IPS DF 4.7 (cell line): ENCODE measurements around the gene CLASP1.
"Not testable (repeated sequence)": the region's sequence is repeated elsewhere in the genome, so short reads cannot be mapped to it uniquely, and the experiment has no call there.

Source experiments
- DNase-seq: peaks from one replicate; pipeline ENCODE4 v3.0.0-alpha.2; 2013; ENCODE audit warnings: low spot score; ENCODE audit errors: extremely low read depth

The CLASP1 gene

GRCh38 chr2:121375621-121376159, 273.6 kb downstream of the CLASP1 start:
- no peak for DNase-seq

GRCh38 chr2:121374412-121375075, 274.7 kb downstream of the CLASP1 start:
- not testable (repeated sequence) for DNase-seq

GRCh38 chr2:121372721-121373353, 276.4 kb downstream of the CLASP1 start:
- DNase-seq = no peak

DNA sequence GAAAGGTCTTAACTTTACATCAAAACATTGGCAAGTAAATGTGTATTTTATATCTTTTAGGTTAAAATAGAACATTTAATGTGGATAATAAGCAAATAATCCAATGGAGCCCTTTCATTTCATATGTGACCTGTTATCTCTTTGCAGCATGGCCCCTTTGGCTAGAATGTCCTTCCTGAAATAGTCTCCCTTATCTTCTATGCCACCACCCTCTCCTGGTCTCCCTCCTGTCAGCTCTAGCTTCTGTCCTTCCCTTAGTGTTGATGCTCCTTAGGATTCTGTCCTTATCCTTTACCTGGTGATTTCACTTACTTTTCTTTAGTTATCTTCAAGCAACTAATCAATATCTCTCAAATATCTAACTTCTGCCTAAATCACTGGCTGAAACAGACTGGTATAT, 277.2 kb downstream of the CLASP1 start:
- DNase-seq = no peak

DNA sequence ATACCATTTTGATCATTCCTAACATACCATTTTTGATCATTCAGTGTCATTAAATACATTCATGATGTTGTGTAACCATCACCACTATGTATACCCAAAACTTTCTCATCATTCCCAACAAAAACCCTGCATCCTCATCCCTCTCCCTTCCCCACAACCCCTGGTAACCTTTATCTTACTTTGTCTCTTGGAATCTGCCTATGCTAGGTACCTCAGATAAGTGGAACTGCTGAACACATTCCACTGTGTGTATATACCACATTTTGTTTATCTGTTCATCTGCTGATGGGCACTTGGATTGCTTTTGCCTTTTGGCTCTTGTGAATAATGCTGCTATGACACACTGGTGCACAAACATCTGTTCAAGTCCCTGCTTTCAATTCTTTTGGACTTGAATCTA, 280.4 kb downstream of the CLASP1 start:
- no peak for DNase-seq

- DNase-seq = no peak
Measured at GRCh38 chr2:121368155-121368554, 281.1 kb downstream of the CLASP1 start.

GRCh38 chr2:121367246-121367900, 281.9 kb downstream of the CLASP1 start:
- DNase-seq = no peak

- DNase-seq = no peak
Measured at GRCh38 chr2:121366040-121366439, 283.2 kb downstream of the CLASP1 start.

GRCh38 chr2:121365061-121365460, 284.2 kb downstream of the CLASP1 start:
- DNase-seq = no peak

DNA sequence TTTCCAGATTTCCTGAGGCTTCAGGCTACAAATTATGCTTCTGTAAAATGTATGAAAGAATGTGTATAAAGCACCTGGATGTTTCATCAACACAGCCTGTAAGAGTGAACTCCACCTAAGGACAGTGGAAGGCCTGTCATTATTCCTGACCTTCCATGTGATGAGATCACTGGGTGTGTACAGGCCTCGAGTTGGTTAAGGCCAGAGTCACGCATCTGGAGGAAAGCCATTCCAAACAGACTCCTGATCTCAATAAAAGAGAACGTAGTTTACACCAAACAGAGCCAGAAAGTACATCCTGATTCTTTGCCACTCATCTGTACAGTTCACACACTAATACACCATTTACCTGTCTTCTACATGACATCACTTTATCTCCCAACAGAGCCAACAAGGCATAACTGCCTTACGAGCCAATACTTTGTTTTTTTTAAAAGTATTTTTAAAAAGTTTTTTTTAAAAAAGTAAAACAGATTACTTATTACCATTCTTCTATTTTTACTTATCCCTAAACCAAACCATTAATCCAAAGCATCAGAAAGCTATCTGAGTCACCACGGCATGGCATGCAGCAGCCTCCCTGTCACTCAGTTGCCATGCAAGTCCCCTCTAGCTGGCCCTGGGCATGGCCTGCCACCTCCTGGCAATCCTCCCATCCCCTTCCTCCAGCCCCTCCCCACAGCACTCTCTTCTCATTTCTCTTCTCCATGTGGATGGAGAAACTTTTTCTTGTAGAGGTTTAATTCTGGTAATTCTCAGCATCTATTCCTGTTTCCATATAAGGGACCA, 285.4 kb downstream of the CLASP1 start:
- no peak for DNase-seq

GRCh38 chr2:121362774-121363173, 286.5 kb downstream of the CLASP1 start:
- no peak for DNase-seq

DNA sequence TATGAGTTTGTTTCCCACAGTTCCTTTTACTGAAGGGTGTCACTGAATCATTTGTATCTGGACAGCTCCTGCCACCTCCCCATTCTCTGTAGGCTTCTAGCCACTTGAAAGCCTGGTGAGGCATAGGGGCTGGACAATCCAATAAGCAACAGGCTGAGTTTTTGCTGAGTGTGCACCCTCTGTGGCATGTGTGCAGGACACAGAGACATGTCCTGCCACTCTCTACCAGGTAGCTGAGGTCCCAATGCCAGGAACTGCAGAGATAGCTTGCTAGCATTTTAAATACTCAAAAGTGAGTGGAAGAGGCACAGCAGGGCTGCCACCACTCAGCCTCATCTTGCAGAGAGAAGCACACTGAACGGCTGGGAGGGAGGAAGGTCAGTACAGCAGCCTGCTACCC, 287.0 kb downstream of the CLASP1 start:
- no peak for DNase-seq

- no peak for DNase-seq
Measured at GRCh38 chr2:121360566-121361300, 288.5 kb downstream of the CLASP1 start.

DNA sequence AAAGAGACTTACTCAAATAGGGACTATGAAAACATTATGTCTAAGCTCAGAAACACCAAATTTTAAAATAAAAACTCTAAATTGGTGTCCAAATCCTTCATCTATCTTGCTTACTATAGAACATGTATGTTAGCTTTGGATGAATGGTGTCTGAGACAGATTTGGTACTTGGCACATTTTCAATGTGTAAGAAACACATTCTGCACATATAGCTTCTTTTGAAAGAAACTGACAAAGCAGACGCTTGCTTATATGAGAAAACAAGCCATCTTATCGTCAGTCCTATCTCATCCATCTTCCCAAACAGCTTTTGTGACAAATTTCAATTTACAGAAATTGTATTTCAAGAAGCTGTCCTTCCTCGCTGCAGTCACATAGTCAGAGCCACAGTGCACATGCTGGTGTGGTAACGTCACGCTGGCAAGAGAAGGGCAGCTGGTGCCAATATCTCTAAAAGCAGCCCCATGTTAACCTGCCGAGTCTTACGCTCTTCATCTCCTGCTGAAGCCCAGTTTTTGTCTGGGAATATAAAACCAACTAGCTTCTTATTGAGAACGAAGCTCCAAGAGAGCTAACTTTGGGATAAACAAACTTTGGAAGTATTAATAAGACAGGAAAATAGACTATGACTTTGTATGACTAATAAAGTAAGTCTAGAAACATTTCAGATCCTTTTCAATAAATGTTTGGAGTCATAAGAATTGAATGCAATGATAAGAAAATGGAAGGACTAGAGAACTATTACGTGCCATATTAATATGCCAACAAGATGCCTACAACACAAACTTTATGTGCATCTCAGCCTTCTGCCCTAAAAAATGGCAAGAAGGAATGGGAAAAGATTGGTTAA, 289.3 kb downstream of the CLASP1 start:
- no peak for DNase-seq

GRCh38 chr2:121359170-121359569, 290.1 kb downstream of the CLASP1 start:
- DNase-seq = no peak

- DNase-seq = no peak
Measured at GRCh38 chr2:121358291-121358690, 291.0 kb downstream of the CLASP1 start.

- DNase-seq = peak; percentile 41
Measured at GRCh38 chr2:121356058-121356640, 293.1 kb downstream of the CLASP1 start.

DNA sequence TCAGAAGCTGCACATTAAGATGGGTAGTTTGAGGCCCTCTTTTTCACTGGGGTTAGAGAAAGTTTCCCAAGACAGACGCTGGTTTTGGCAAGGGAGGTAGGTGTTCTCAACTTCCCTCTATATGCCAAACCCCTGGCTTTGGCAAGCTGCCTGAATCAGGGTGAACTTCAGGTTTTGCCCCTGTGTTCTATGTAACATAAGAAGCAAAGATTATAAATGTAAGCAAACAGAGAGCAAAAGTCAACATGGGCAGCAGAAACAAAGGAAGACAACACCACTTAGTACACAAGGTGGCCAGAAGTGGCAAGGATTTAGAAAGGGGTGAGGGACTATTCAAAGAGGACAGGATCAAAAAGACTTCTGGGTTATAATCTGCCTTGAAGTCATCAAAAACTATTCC, 293.8 kb downstream of the CLASP1 start:
- DNase-seq = no peak

DNA sequence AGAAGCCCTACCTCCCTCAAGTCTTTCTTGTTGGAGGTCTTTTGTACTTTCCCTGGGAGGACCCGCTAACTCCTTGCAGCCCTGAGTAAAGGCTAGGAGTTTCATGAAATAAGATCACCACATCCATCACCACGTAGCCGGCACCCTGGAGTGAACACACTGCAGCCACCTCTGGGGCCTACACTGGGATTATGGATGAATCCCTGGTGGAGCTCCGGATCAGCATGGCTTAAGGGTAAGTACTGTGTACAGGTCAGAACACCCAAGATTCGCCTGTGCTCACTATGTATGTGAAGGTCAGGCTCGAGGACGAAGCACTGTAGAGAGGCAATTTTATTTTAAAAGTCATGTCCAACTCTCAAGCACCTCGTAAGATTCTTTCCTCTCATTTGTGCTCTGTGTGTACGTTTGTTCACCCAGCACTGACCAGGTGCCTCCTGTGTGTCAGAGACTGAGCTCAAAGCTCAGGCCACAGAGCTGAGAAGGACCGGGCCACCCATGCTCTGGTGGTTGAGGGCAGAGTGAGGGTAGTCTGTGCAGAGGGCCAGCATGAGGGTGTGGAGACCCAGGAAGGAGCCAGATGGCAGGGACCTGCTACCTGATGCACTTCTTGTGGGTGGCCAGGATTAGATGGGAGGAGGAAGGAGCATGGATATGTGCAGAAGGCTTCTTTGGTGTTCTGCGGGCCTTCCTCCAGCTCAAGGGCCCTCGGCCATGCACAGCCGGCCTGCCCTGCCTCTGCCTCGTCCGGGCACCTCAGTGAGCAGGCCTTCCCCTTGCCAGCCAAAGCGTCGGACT, 297.5 kb downstream of the CLASP1 start:
- no peak for DNase-seq
